SU-DHL-6 (cell line): ENCODE data around the gene ELP5.

Experiments used
- H2AFZ ChIP-seq: fragments of 200-600 bp; sonication (generic); 2 replicates; pipeline ENCODE4 v1.6.1; 2014; ENCODE audit warnings: low read depth, mild to moderate bottlenecking, moderate library complexity, mixed read lengths, antibody characterized with exemption, low read length; ENCODE audit not compliant: severe bottlenecking
- H3F3A ChIP-seq: fragments of 200-600 bp; shearing (Covaris generic); 2 replicates; pipeline ENCODE4 v1.6.0; 2016; ENCODE audit warnings: antibody characterized with exemption, mild to moderate bottlenecking; ENCODE audit not compliant: insufficient read depth
- H3K27ac ChIP-seq: fragments of 200-600 bp; sonication (generic); 2 replicates; pipeline ENCODE4 v1.5.1; 2016; ENCODE audit warnings: low read depth, mild to moderate bottlenecking, low read length, moderate library complexity, mixed read lengths
- H3K27me3 ChIP-seq: fragments of 200-600 bp; sonication (generic), shearing (Covaris generic); 2 replicates; pipeline ENCODE4 v1.6.0; 2014; ENCODE audit warnings: mild to moderate bottlenecking, low read length
- H3K36me3 ChIP-seq: fragments of 200-600 bp; sonication (generic); 2 replicates; pipeline ENCODE4 v1.6.1; 2014; ENCODE audit warnings: mild to moderate bottlenecking, low read length, mixed read lengths
- H3K4me2 ChIP-seq: fragments of 300-600, 200-600 bp; shearing (Covaris generic), sonication (generic); 2 replicates; pipeline ENCODE4 v1.6.0; 2014; ENCODE audit warnings: low read length, low read depth, mild to moderate bottlenecking; ENCODE audit not compliant: poor library complexity, severe bottlenecking
- H3K4me3 ChIP-seq: fragments of 200-600 bp; sonication (generic); 2 replicates; pipeline ENCODE4 v1.5.1; 2014; ENCODE audit warnings: antibody characterized with exemption, low read length, mild to moderate bottlenecking, mixed read lengths; ENCODE audit not compliant: insufficient read depth, poor library complexity, severe bottlenecking
- H3K79me2 ChIP-seq: fragments of 200-600 bp; sonication (generic); 2 replicates; pipeline ENCODE4 v1.6.1; 2014; ENCODE audit warnings: mild to moderate bottlenecking, low read length, moderate library complexity; ENCODE audit not compliant: insufficient read depth
- H3K9ac ChIP-seq: fragments of 200-600 bp; sonication (generic); 2 replicates; pipeline ENCODE4 v1.7.0; 2014; ENCODE audit warnings: mild to moderate bottlenecking, low read length
- H3K9me2 ChIP-seq: fragments of 200-600 bp; sonication (generic); replicated peaks from 2 replicates; pipeline ENCODE4 v1.6.1; 2014; ENCODE audit warnings: low read length; ENCODE audit not compliant: insufficient read depth
- H3K9me3 ChIP-seq: fragments of 200-600 bp; sonication (generic); 2 replicates; pipeline ENCODE4 v1.6.1; 2014; ENCODE audit warnings: low read length, mixed read lengths; ENCODE audit not compliant: insufficient read depth
- H4K20me1 ChIP-seq: fragments of 200-600 bp; sonication (generic); 2 replicates; pipeline ENCODE4 v1.6.1; 2014; ENCODE audit warnings: low read depth, mild to moderate bottlenecking, antibody characterized with exemption, low read length, moderate library complexity, mixed read lengths
- CTCF ChIP-seq: fragments of 200-600 bp; sonication (generic); IDR thresholded peaks from one replicate; pipeline ENCODE4 v1.5.1; 2017; ENCODE audit warnings: antibody characterized with exemption, mild to moderate bottlenecking, low read length, moderate library complexity; ENCODE audit not compliant: insufficient read depth, poor library complexity, severe bottlenecking
- EZH2phosphoT487 ChIP-seq: fragments of 200-600 bp; sonication (generic), shearing (Covaris generic); conservative IDR thresholded peaks from 2 replicates; pipeline ENCODE4 v1.6.1; 2018; ENCODE audit warnings: mild to moderate bottlenecking, antibody characterized with exemption, low read length, moderate library complexity, mixed read lengths

ELP5 gene

GRCh38 chr17:7208027-7208571 is 43.9 kb upstream of the ELP5 start:
- Histone ChIP-seq H3K4me3 (no peak overlapping the region), H3K4me2 (no peak overlapping the region)

GRCh38 chr17:7208754-7209460 is 43.1 kb upstream of the ELP5 start:
- no peaks in the 10 kb centered on the region for H3K9me3 ChIP-seq
- no peak overlapping the region for H3K4me2 ChIP-seq
- H3K9ac ChIP-seq, result no peak overlapping the region
- no peaks in the 10 kb centered on the region for H3K79me2 ChIP-seq
- H3K36me3 ChIP-seq, result no peaks in the 10 kb centered on the region
- H3K27ac ChIP-seq, result no peak overlapping the region
- H3K4me3 ChIP-seq, result no peak overlapping the region
- H2AFZ ChIP-seq, result no peak overlapping the region
- H3K9me2 ChIP-seq, result no peaks in the 10 kb centered on the region
- no peaks in the 10 kb centered on the region for H4K20me1 ChIP-seq
- peaks cover 3% of the 10 kb centered on the region; the same call in 1 of the 2 replicates for H3F3A ChIP-seq
- no peaks in the 10 kb centered on the region for H3K27me3 ChIP-seq
- TF ChIP-seq EZH2phosphoT487 (no peak), CTCF (no peak)

More at GRCh38 chr17:7208027-7208571, 43.9 kb upstream of the ELP5 start:
- H3K27me3 ChIP-seq, result no peaks in the 10 kb centered on the region
- H3F3A ChIP-seq, result peaks cover 3% of the 10 kb centered on the region; the same call in 1 of the 2 replicates
- no peaks in the 10 kb centered on the region for H3K9me3 ChIP-seq
- no peak overlapping the region for H3K27ac ChIP-seq
- TF ChIP-seq EZH2phosphoT487, result no peak
- no peak for TF ChIP-seq CTCF
- no peaks in the 10 kb centered on the region for H4K20me1 ChIP-seq
- H3K36me3 ChIP-seq, result no peaks in the 10 kb centered on the region
- H3K9me2 ChIP-seq, result no peaks in the 10 kb centered on the region
- no peak overlapping the region for H2AFZ ChIP-seq
- H3K9ac ChIP-seq, result no peak overlapping the region
- H3K79me2 ChIP-seq, result no peaks in the 10 kb centered on the region

- no peaks in the 10 kb centered on the region for H4K20me1 ChIP-seq
Observed at GRCh38 chr17:7211491-7212273, 40.3 kb upstream of the ELP5 start.

More at GRCh38 chr17:7211491-7212273, 40.3 kb upstream of the ELP5 start:
- Histone ChIP-seq H2AFZ (no peak overlapping the region), H3K27me3 (no peaks in the 10 kb centered on the region), H3K4me2 (no peak overlapping the region), H3K9me2 (no peaks in the 10 kb centered on the region), H3K27ac (no peak overlapping the region), H3K4me3 (no peak overlapping the region), H3F3A (peaks cover 5% of the 10 kb centered on the region; the same call in 1 of the 2 replicates), H3K9me3 (no peaks in the 10 kb centered on the region), H3K36me3 (no peaks in the 10 kb centered on the region), H3K9ac (no peak overlapping the region), H3K79me2 (no peaks in the 10 kb centered on the region)
- TF ChIP-seq EZH2phosphoT487 (no peak), CTCF (no peak)
